Fibroblast of skin of right quadriceps (primary cell): ENCODE data around the gene MCUB.
A peak's percentile ranks its signal among the peaks of the same experiment; 100 is the strongest.
"Not testable (repeated sequence)": the region's sequence is repeated elsewhere in the genome, so short reads cannot be mapped to it uniquely, and the experiment has no call there.

ENCODE experiments used
- DNase-seq: peaks from one replicate; pipeline ENCODE4 v3.0.0-alpha.2; 2013

Gene MCUB, protein sequence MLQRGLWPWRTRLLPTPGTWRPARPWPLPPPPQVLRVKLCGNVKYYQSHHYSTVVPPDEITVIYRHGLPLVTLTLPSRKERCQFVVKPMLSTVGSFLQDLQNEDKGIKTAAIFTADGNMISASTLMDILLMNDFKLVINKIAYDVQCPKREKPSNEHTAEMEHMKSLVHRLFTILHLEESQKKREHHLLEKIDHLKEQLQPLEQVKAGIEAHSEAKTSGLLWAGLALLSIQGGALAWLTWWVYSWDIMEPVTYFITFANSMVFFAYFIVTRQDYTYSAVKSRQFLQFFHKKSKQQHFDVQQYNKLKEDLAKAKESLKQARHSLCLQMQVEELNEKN

DNA sequence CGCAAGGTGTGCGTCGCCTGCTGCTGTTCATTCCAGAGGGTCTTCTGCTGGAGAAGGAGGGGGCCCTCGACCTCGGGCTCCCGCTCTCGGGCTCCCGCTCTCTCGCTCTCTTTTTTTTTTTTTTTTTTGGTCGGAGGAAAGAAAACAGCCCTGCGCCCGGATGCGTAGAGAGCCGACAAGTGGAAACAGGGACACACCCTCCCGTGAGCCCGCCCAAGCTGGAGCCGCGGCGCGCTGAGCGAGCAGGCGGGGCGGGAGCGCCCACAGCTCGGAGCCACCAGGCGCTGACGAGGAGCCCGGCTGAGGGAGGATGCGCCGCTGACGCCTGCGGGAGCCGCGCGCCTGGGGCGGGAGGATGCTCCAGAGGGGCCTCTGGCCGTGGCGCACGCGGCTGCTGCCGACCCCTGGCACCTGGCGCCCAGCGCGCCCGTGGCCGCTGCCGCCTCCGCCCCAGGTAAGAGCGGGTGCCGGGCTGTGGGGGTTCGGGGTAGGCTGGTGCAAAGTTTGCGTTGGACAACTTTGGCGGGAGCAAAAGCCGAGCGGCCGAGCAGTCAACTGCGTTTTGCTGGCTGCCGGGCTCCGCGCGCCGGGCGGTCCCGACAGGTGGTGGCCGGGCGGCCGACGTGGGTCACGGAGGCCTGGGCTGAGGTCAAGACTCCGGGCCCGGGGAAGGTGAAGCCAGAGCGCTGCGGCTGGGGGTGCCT is at the start of gene MCUB:
TSS of gene MCUB (plus strand) at position 264 of the 704 bp plus-strand sequence. CDS start at position 356, 92 bp downstream.
- DNase-seq: peak; percentile 88

DNA sequence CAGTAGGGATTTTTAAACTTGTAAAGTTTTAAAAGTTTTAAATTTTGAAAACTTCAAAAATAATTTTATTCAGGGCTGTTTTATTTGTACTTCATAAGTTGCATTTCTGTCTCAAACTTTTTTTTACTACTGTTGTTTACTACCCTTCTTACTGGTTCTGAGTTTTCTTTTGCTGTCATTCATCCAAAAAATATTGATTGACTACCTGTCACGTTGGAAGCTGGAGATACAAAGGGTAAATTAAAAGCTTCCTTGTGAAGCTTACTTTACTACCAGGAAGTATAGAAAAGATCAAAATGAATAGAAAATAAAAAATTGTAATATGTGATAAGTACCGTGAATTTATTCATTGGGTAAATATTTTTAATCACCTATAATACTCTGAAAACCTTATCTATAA is 49.4 kb upstream of the MCUB start:
- no peak for DNase-seq

DNA sequence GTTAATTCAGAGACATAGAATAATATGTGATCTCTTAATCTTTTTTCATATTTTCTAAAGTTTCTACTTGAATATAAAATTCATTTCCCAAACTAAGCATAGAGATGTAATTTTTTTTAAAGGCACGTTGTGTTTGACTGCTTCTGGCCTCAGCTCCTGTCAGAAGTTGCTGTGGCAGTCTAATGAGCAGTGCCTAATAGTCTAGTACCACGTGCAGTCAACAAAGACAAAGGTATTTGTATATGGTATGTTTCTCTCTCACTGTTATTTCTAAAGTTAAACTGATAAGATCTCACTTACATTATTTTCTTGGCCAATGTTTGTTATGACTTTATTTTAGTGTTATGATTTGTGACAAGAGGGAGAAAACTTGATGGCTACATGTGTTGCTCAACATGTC is 48.6 kb upstream of the MCUB start:
- no peak for DNase-seq

DNA sequence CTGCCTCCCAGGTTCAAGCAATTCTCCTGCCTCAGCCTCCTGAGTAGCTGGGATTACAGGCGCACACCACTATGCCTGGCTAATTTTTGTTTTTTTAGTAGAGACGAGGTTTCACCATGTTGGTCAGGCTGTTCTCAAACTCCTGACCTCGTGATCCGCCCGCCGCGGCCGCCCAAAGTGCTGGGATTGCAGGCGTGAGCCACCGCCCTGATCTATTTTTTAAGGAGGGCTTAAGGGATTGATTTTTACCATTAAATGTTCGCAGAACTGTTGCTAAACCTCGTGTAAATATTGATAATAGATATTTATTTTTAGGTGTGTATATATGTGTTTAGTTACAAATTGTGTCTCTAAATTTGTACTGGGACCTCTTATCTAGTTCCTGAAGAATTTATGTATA is 46.7 kb upstream of the MCUB start:
- DNase-seq: not testable (repeated sequence)

DNA sequence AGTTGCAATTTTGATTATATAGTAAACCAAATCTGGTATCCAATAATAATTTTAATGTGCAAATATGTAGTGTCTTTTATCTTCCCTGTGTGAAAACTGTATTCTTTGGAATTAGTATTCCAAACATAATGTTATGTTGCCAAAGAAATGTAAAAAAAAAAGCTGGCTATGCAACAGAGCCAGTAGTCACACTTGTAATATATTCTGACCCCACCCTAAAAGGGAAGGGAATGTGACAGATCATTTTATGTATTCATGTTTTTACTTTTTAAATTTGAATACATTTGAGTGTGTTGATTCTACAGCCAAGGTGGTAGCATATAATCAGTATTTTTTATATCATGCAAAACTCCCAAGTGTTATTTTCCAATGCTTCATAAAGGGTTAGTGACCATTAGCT is 27.9 kb upstream of the MCUB start:
- DNase-seq: no peak

DNA sequence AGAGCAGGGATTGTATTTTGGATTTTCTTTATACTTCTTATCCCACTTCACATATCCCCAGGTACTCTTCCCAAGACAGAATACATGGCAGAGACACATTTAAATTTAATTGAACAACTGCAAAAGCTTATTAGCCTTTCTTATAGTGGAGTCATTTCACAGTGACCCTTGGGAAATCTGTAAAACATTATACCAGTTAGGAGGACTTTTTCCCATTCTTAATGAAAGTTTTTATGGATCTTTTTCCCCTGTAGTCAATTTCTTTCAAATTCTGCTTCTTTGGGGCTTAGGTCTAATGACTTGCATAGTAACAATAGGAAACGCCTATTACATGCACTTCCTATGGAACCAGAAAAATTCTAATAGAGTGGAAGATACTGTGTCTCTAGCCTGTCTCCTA is 14.6 kb upstream of the MCUB start:
- no peak for DNase-seq

DNA sequence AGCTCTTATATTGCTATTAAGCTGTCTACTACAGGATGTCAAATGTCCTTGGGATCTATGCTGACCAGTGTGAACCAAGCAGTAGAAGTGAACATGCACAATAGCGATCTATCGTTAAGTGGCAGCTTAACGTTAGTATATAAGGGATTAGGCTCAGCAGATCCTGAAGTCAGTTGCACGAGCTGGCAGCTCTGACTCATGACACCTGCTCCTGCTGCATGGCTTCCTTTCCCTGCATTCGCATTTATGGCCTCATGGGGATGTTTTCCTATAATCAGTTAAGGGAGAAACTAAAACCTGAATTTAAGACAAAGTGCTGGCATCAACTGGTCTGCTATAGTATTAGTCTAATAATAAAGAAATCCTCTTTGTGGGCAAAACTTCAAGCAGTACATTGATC is 12.7 kb upstream of the MCUB start:
- no peak for DNase-seq

DNA sequence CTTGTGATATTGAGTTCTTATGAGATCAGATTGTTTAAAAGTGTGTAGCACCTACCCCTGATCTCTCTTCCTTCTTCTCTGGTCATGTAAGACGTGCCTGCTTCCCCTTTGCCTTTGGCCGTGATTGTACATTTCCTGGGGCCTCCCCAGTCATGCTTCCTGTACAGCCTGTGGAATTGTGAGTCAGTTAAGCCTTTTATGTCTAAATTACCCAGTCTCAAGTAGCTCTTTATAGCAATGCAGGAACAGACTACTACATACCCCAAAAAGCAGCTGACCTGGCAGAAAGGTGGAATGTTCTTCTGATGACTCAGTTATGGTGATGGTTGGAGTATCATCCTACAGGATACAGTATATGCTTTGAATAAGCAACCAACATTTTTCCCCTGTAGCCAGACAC is 11.4 kb upstream of the MCUB start:
- peak; percentile 85 for DNase-seq

DNA sequence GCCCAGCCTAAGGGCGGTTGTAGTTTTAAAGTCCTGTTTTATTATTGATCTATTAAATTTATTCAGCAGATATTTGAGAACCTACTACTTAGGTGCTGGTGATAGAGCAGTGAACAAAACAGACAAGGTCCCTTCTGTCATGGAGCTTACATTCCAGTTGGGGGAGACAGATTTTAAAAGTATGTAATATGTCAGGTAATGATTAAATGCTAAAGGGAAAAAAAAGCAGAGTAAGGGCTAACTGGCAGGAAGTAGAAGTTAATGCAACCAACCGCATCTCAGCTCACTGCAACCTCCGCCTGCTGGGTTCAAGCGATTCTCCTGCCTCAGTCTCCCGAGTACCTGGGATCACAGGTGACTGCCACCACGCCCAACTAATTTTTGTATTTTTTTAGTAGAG is 7.8 kb upstream of the MCUB start:
- no peak for DNase-seq

DNA sequence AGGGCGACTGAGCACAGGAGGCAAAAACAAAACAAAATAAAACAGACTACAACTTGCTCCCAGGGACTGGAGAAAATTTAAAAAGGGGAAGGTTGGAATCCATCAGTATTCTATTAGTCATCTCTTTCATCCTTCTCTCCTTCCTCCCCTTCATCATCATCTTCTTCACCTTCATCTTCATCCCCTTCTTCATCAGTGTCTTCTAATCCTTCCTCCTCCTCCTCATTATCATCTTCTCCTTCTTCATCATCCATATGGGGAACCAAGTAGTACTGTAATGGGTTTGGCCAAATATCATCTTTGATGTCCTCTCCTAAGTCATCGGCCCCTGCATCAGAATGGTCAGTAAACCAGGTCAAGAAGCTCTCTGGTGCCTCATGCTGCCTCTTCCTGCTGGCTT is 6.9 kb upstream of the MCUB start:
- no peak for DNase-seq

DNA sequence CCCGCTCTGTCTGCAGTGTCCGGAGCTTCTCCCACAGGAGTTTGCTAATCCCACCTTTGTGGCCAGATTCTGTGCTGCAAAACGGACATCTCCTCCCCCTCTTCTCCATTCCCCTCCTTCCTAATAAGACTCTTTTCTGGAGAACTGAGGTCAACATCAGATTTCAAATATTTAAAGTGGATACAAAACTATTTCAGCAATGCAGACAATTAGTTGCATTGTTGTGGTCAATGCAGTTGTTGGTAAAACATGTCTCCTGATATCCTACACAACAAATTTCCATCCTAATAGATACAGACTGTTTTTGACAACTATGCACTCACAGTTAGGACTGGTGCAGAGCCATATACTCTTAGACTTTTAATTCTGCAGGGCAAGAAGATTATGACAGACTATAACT is 5.1 kb upstream of the MCUB start:
- peak; percentile 7 for DNase-seq

DNA sequence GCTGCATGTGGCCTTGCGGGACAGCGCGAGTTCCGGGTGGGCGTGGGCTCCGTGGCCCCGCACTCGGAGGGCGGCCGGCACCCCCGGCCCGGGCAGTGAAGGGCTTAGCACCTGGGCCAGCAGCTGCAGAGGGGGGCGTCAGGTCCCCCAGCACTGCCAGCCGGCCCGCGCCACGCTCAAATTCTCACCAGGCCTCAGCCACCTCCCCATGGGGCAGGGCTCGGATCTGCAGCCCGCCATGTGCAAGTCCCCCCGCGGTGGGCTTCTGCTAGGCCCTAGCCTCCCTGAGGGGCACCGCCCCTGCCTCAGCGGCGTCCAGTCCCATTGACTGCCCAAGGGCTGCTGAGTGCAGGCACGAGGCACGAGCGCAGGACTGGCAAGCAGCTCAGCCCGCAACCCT is 2.6 kb upstream of the MCUB start:
- no peak for DNase-seq

DNA sequence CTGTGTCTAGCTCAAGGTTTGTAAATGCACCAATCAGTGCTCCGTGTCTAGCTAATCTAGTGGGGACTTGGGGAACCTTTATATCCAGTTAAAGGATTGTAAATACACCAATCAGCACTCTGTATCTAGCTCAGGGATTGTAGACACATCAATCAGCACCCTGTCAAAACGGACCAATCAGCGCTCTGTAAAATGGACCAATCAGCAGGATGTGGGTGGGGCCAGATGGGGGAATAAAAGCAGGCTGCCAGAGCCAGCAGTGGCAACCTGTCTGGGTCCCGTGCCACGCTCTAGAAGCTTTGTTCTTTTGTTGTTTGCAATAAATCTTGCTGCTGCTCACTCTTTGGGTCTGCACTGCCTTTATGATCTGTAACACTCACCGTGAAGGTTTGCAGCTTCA is 2.0 kb upstream of the MCUB start:
- DNase-seq: not testable (repeated sequence)

DNA sequence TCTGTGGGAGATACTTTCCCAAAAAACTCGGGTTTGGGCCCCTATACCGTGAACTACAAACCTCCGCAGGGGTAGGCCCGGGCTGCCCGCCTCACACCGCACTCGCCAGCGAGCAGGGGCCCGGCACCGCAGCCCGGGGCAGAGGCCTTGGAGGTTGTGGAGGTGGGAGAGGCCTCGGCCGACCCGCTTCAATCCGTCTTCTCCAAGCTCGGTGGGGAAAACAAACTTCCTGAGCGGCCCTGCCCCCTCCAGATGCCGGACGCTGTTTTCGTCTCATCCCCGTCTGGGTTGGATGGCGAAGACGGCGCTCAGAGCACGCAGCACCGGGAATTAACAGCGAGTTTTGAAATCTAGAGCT is 442 bp upstream of the MCUB start:
- no peak for DNase-seq

DNA sequence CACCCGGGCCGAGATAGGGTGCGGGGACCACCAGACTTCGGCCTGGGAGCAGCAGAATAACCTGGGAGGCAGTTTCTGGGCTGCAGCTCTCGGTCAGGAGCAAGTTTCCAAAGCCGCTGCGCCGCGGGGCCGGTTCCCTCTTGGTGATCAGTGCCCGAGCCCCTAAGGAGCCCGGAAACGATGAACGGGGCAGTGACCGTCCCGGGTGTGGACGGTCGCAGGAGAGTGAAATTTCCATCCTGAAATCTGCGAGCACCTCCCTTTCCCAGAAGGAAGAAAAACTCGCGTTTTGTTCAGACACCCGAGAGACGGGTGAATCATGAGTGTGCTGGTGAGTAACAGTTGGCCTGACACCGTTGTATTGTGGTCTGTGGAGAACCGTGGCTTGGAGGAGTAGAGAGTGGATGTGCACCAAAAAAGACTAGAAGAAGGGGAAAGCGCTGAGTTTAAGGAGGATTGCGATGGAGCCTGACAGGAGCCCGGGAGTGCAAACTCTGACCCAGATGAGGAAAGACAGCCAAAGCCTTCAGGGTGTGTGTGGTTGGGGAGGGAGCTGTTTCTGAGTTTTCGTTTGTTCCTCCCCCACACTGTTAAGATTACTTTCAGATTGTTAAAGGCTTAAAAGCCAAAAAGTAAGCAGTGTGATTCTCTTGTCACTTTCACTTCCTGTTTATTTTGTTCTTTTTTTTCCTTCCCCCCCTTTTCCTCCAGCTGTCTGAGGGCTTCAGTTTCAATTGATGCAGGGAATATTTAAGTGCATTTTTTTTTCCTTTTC is 828 bp downstream of the MCUB start:
- peak; percentile 68 for DNase-seq

DNA sequence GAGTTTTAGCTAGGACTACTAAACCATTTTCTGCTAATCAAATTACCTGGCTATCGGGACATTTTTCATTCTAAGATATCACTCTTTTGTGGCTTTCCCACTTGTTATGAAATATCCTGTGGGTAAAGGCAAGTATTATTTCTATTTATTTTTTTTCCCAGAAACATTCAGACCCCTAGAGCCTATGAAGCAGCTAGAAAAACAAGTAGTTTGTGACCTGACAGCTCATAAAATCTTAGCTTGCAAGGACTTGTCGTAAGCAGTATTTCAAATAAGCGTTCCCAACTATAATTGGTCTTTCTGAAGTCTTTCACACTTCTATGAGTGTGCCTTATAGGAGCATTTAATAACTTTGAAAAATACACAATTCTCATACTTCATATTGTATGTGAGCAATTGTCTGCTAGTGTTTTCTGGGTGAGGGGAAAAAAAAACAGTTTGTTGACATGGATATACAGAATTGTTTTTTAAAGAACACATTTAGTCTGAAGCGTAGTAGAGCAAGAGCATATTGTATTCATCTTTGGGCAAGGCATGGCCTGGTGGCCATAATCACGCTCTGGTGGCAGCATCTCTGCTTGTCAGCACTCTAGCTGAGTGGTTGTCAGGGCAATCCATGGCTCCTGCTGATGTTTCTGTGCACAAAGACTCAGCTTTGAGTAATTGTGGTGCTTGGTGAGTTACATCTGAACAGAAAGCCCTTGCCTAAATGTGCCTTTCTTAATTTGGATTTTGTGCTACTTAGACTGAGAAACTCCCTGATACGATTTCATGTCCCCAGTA is 2.6 kb downstream of the MCUB start:
- DNase-seq: no peak

DNA sequence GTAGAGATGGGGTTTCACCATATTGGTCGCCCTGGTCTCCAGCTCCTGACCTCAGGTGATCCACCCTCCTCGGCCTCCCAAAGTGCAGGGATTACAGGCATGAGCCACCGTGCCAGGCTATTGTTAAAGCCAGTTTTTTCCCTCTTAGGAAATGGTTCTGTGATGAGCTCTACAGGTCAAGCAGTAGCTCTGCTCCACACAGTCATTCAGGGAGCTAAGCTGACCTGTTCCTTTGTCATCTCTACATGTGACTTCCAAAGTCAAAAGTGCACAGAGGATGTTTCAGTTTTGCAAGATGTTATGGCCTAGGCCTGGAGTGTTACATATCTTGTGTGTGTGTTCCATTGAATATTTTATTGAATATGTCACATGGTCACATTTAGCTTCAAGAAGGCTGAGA is 11.4 kb downstream of the MCUB start:
- no peak for DNase-seq

DNA sequence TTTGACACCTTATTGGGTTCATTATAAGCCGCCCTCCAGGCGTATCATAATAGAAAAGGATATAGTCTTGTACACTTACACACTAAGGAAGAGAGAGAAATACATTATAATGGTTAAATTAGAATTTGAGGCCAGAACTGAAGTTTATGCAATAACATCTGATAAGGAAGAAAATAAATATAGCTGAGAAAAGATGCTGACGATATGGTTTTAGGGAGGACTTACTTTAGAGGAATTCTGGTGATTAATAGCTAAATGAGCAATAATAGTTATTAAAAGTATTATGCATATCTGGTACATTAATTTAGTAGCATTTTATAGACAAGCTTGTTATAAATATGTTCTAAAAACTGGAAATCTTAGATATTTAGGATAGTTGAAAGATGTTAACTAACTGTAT is 12.1 kb downstream of the MCUB start:
- DNase-seq: no peak

DNA sequence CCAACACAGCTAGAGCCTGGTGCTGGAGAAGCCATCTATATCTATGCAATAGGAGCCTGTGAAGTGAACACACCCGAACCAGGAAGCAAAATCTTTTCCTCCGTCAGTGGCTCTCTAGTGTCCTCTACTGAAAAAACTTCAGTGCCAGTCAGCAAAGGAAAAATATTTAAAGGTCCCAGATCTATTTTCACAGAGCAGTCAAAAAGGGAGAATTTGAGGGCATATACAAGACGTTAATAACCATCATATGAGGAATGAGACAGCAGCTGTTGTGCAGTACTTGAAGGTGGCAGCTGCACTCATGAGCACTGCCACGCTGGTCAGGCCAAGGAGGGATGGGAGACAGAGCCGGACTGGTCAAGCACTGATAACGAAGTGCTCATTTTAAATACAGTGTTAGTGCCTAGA is 14.4 kb downstream of the MCUB start:
- DNase-seq: no peak

DNA sequence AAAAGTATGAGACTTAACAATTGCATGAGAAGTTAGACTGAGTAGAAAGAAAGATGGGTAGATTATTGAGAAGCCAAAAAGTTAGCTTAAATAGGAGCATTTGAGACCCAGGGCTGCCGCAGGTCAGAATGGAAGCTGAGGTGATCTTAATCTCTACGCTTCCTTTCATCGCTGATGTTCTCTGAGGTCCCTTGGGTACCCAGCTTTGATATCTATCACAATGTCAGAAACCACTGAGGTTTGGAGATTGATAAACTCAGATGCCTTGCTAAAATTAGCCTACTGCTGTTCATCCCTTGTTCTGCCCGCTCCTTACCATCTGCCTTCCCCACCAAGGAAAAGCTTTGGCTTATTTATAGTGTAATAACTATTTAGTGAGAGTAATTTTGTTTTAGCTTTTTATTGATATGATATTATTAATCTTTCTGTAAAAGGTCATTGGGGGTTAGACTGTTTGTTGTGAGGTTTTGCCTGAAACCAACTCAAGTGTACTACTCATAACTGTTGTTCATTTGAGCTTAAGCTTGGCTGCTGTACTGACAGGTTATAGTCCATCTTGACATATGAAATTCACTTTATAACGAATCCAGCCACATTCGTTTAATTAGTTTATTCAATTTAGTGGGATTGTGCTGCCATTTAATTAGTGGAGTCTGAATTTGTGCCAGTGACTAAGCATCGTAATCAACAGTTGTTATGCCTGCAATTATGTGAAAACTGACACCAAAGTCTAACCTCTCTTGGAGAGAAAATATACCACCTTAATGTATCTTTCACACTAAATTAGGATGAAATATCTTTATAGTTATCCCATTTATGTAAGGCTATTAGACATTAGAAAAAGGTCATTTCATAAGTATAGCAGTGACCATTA is 15.1 kb downstream of the MCUB start:
- no peak for DNase-seq

DNA sequence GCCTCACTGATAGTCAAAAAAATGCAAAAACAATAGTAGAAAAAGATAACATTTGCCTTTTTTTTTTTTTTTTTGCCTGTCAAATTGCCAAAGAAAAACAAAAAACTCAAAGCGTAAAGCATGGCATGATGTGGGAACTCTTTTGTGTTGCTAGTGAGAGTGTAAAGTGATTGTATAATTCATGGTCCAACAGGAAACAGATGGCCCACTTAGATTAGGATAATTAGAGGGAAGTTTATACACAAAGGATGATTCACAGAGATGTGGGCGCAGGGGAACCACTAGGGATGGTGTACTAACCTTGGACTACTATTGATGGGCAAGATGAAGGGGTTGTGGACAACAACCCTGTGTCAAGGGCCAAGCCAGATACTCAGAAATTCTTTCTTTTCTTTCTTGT is 16.4 kb downstream of the MCUB start:
- peak; percentile 17 for DNase-seq

DNA sequence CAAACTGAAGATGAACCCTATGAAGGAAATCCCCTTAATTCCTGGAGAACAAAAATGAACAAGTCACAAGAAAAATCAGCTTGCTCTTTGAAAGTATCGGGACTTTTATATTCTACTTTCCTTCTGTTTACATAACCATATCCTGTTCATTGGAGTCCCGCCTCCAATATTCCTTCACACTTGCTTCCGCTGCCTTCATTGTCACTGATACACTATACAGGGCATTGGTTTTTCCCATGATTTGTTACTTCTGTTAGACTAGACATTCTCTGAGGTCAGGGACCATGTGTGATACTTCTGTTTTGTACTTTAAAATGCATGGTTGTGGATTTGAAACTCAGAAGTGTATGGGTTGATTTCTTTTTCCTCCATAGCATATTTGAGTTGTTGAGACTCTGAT is 18.8 kb downstream of the MCUB start:
- DNase-seq: no peak
